Measurements from ENCODE around the gene SIPA1L3. TPM values are rescaled to one million over a fixed set of nuclear protein-coding genes. Genes with fewer than 3 reads are reported as not detected.

SIPA1L3 gene
- total and polyA plus RNA-seq, 9 of the 15 experiments (the other 6 are each of a cell fraction or from before 2014, with no cell fraction given) = 0.01 to 6.1 (median 2.5) TPM

GRCh38 chr19:38234615-38235014 lies 327.6 kb downstream of the SIPA1L3 start (continued):
- TF ChIP-seq ZNF407 (IDR thresholded peaks at IDR 0.05; ENCODE audit: low read depth) = no peak
- no peak for TF ChIP-seq PRPF4 (IDR thresholded peaks at IDR 0.05; ENCODE audit: insufficient read depth, low read depth, low read length, poor library complexity, severe bottlenecking)
- no peak for TF ChIP-seq ZNF586 (CRISPR knock-in tag; conservative IDR thresholded peaks at IDR 0.05)
- TF ChIP-seq ILK (tag; IDR thresholded peaks at IDR 0.05; ENCODE audit: borderline replicate concordance, low read depth) = no peak
- TF ChIP-seq TCF15 (CRISPR knock-in tag; IDR thresholded peaks at IDR 0.05) = no peak
- TF ChIP-seq ZSCAN32 (CRISPR knock-in tag; IDR thresholded peaks at IDR 0.05) = no peak
- no peak for TF ChIP-seq RBBP5 (IDR thresholded peaks at IDR 0.05; ENCODE audit: borderline replicate concordance, insufficient read depth, low read length, poor library complexity, severe bottlenecking)
- no peak for TF ChIP-seq MYBL2 (IDR thresholded peaks at IDR 0.05; ENCODE audit: low read depth)
- TF ChIP-seq MYBL2 (CRISPR knock-in tag; IDR thresholded peaks at IDR 0.05; ENCODE audit: borderline replicate concordance) = no peak

Measured in K562 (cell line).